OCI-LY3 (cell line): ENCODE measurements around the gene WNT5A.

Experiments
- H2AFZ ChIP-seq: fragments of 200-600, 300-600 bp; shearing (Covaris generic); 2 replicates; pipeline ENCODE4 v1.6.0; 2014; ENCODE audit warnings: antibody characterized with exemption, low read depth, low read length
- H3K27ac ChIP-seq: fragments of 200-600, 300-600 bp; sonication (generic); 2 replicates; pipeline ENCODE4 v1.5.1; 2014; ENCODE audit warnings: mild to moderate bottlenecking, low read length, moderate library complexity, mixed read lengths
- H3K27me3 ChIP-seq: fragments of 200-600, 300-600 bp; sonication (generic); 2 replicates; pipeline ENCODE4 v1.6.1; 2014; ENCODE audit warnings: low read depth, low read length, mixed read lengths
- H3K36me3 ChIP-seq: fragments of 200-600, 300-600 bp; sonication (generic); replicated peaks from 2 replicates; pipeline ENCODE3; 2014; ENCODE audit warnings: low read depth, low read length, mixed read lengths
- H3K4me1 ChIP-seq: fragments of 300-600, 200-600 bp; sonication (generic); 2 replicates; pipeline ENCODE4 v1.6.1; 2014; ENCODE audit warnings: low read length, mixed read lengths
- H3K4me2 ChIP-seq: fragments of 200-600, 300-600 bp; sonication (generic); 2 replicates; pipeline ENCODE4 v1.6.1; 2014; ENCODE audit warnings: low read length, mixed read lengths
- H3K4me3 ChIP-seq: fragments of 300-600, 200-600 bp; sonication (generic); 2 replicates; pipeline ENCODE4 v1.5.1; 2014; ENCODE audit warnings: antibody characterized with exemption, mild to moderate bottlenecking, low read length, moderate library complexity
- H3K79me2 ChIP-seq: fragments of 300-600, 200-600 bp; shearing (Covaris generic); 2 replicates; pipeline ENCODE4 v1.6.1; 2014; ENCODE audit warnings: mild to moderate bottlenecking, low read length, mixed read lengths
- H3K9ac ChIP-seq: fragments of 300-600, 200-600 bp; shearing (Covaris generic); 2 replicates; pipeline ENCODE4 v1.6.0; 2014; ENCODE audit warnings: mild to moderate bottlenecking, low read length, moderate library complexity
- H3K9me3 ChIP-seq: fragments of 200-600, 300-600 bp; shearing (Covaris generic); 2 replicates; pipeline ENCODE4 v1.6.1; 2014; ENCODE audit warnings: low read length, mixed read lengths; ENCODE audit not compliant: insufficient read depth
- H4K20me1 ChIP-seq: fragments of 200-600, 300-600 bp; sonication (generic); 2 replicates; pipeline ENCODE4 v1.6.1; 2016; ENCODE audit warnings: low read length, mixed read lengths; ENCODE audit not compliant: insufficient read depth
- CTCF ChIP-seq: fragments of 200-600, 300-600 bp; sonication (generic); IDR thresholded peaks from 2 replicates; pipeline ENCODE4 v1.5.1; 2014; ENCODE audit warnings: antibody characterized with exemption, low read length, low read depth
- EZH2phosphoT487 ChIP-seq: fragments of 200-600 bp; shearing (Covaris generic); IDR thresholded peaks from 2 replicates; pipeline ENCODE4 v1.6.1; 2018; ENCODE audit warnings: antibody characterized with exemption, mixed run types, low read depth

Gene WNT5A

GRCh38 chr3:55449527-55449926 is 37.6 kb downstream of the WNT5A start:
- TF ChIP-seq CTCF, result no peak
- TF ChIP-seq EZH2phosphoT487, result no peak
- no peak overlapping the region for H3K27ac ChIP-seq
- peaks cover 18% of the 10 kb centered on the region; the same call in 1 of the 2 replicates for H3K27me3 ChIP-seq
- H3K4me1 ChIP-seq, result no peaks in the 10 kb centered on the region
- H4K20me1 ChIP-seq, result no peaks in the 10 kb centered on the region
- H3K36me3 ChIP-seq, result no peaks in the 10 kb centered on the region
- H3K79me2 ChIP-seq, result no peaks in the 10 kb centered on the region
- no peak overlapping the region for H3K4me2 ChIP-seq
- H3K4me3 ChIP-seq, result no peak overlapping the region
- H3K9me3 ChIP-seq, result no peaks in the 10 kb centered on the region
- H2AFZ ChIP-seq, result no peak overlapping the region
- H3K9ac ChIP-seq, result no peak overlapping the region

GRCh38 chr3:55446850-55447249 is 40.3 kb downstream of the WNT5A start:
- Histone ChIP-seq H3K4me1 (no peaks in the 10 kb centered on the region), H3K79me2 (no peaks in the 10 kb centered on the region), H3K4me2 (no peak overlapping the region), H3K9me3 (no peaks in the 10 kb centered on the region), H2AFZ (no peak overlapping the region), H3K4me3 (no peak overlapping the region), H3K27me3 (peaks cover 8% of the 10 kb centered on the region; the same call in 1 of the 2 replicates), H3K9ac (no peak overlapping the region), H3K36me3 (no peaks in the 10 kb centered on the region), H3K27ac (no peak overlapping the region), H4K20me1 (no peaks in the 10 kb centered on the region)
- no peak for TF ChIP-seq CTCF
- TF ChIP-seq EZH2phosphoT487, result no peak

GRCh38 chr3:55445551-55445950 is 41.6 kb downstream of the WNT5A start:
- Histone ChIP-seq H3K4me3 (no peak overlapping the region), H3K27me3 (peaks cover 10% of the 10 kb centered on the region; the same call in 1 of the 2 replicates), H3K9ac (no peak overlapping the region), H3K4me1 (no peaks in the 10 kb centered on the region), H2AFZ (no peak overlapping the region), H3K9me3 (no peaks in the 10 kb centered on the region), H4K20me1 (no peaks in the 10 kb centered on the region), H3K79me2 (no peaks in the 10 kb centered on the region), H3K27ac (no peak overlapping the region), H3K4me2 (no peak overlapping the region), H3K36me3 (no peaks in the 10 kb centered on the region)
- TF ChIP-seq EZH2phosphoT487 (no peak), CTCF (no peak)

GRCh38 chr3:55443346-55443745 is 43.8 kb downstream of the WNT5A start:
- H3K4me3 ChIP-seq, result no peak overlapping the region
- TF ChIP-seq CTCF (no peak), EZH2phosphoT487 (no peak)
- H3K9me3 ChIP-seq, result no peaks in the 10 kb centered on the region
- H3K4me1 ChIP-seq, result no peaks in the 10 kb centered on the region
- no peaks in the 10 kb centered on the region for H4K20me1 ChIP-seq
- H3K27me3 ChIP-seq, result peaks cover 6% of the 10 kb centered on the region; the same call in 1 of the 2 replicates
- no peaks in the 10 kb centered on the region for H3K79me2 ChIP-seq
- H3K9ac ChIP-seq, result no peak overlapping the region
- no peak overlapping the region for H3K27ac ChIP-seq
- H3K4me2 ChIP-seq, result no peak overlapping the region
- no peaks in the 10 kb centered on the region for H3K36me3 ChIP-seq
- H2AFZ ChIP-seq, result no peak overlapping the region
